Measurements from ENCODE around the gene PAPPA2. TPM values are rescaled to one million over a fixed set of nuclear protein-coding genes. Genes with fewer than 3 reads are reported as not detected.
"Not testable (repeated sequence)": the region's sequence is repeated elsewhere in the genome, so short reads cannot be mapped to it uniquely, and the experiment has no call there.

PAPPA2 gene
- total RNA-seq, 1 donor: 5.8 TPM

DNA sequence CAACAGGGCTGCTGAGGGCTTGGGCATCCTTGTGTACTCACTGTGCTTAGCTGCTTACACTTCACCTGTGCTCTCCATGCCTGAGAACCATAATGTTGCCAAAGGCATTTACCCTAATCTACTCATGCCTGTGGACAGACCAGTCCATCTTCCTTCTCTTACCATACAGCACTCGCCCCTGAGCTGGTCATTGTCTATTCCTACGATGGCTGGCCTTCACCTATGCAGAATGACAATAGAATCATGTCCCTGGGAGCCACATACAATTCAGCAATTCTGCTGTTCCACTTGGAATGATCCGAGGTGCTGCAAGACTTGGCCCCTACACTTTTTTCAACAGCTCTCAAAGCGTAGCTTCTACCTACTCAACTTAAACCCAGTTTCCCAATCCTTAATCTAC is 96.5 kb downstream of the PAPPA2 start:
- peaks cover 4% of the 10 kb centered on the region for H3K4me1 ChIP-seq (ENCODE audit: insufficient read depth, low read length)
- H3K27me3 ChIP-seq (ENCODE audit: insufficient read depth, low read length): no peaks in the 10 kb centered on the region
- H3K9me3 ChIP-seq (ENCODE audit: low read depth, low read length): no peaks in the 10 kb centered on the region
- H3K4me2 ChIP-seq (ENCODE audit: insufficient read depth, low read length): no peak overlapping the region
- no peaks in the 10 kb centered on the region for H3K36me3 ChIP-seq (ENCODE audit: insufficient read depth, low read length)
- DNase-seq (ENCODE audit: insufficient read length, low spot score, missing footprints): no peak
- no peak overlapping the region for H2AFZ ChIP-seq (ENCODE audit: low read length)
- no peaks in the 10 kb centered on the region for H3K79me2 ChIP-seq (ENCODE audit: insufficient read depth, low read length)
- no peak for TF ChIP-seq CTCF (IDR thresholded peaks at IDR 0.05; ENCODE audit: extremely low read depth, low read depth, low read length)
- H3K4me3 ChIP-seq (ENCODE audit: insufficient read depth, low read length): no peak overlapping the region
- no peaks in the 10 kb centered on the region for H4K20me1 ChIP-seq (ENCODE audit: insufficient read depth, low read length)
- H3K27ac ChIP-seq (ENCODE audit: low read depth, low read length): no peak overlapping the region

DNA sequence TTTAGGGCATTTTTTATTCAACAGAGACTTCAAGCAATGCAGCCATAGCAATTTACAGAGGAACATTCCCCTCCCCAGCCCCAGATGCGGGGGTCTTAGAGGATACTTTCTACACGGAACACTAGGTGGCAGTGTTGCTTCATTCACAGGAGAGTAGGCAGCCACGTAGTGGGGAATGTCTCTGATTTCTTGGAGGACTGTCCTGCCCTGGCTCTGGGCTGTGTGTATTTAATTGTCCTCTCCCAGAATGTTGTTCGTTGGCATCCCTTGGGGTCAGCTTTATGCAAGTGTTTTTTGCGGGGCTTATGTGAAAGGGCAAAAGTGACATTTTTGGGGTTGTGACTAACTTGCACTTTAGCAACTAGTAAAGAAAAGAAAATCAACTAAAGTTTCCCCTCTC is 96.9 kb downstream of the PAPPA2 start:
- H3K36me3 ChIP-seq (ENCODE audit: insufficient read depth, low read length): no peaks in the 10 kb centered on the region
- H3K27ac ChIP-seq (ENCODE audit: low read depth, low read length): no peak overlapping the region
- peak overlapping the region; percentile 24 for H2AFZ ChIP-seq (ENCODE audit: low read length)
- H3K79me2 ChIP-seq (ENCODE audit: insufficient read depth, low read length): no peaks in the 10 kb centered on the region
- no peaks in the 10 kb centered on the region for H3K27me3 ChIP-seq (ENCODE audit: insufficient read depth, low read length)
- H4K20me1 ChIP-seq (ENCODE audit: insufficient read depth, low read length): no peaks in the 10 kb centered on the region
- TF ChIP-seq CTCF (IDR thresholded peaks at IDR 0.05; ENCODE audit: extremely low read depth, low read depth, low read length): peak; percentile 82
- peak overlapping the region; percentile 26 for H3K4me2 ChIP-seq (ENCODE audit: insufficient read depth, low read length)
- DNase-seq (ENCODE audit: insufficient read length, low spot score, missing footprints): peak; percentile 85
- peaks cover 4% of the 10 kb centered on the region for H3K4me1 ChIP-seq (ENCODE audit: insufficient read depth, low read length)
- no peaks in the 10 kb centered on the region for H3K9me3 ChIP-seq (ENCODE audit: low read depth, low read length)
- H3K4me3 ChIP-seq (ENCODE audit: insufficient read depth, low read length): no peak overlapping the region

GRCh38 chr1:176560681-176561080 is 97.7 kb downstream of the PAPPA2 start:
- H3K4me1 ChIP-seq (ENCODE audit: insufficient read depth, low read length): peaks cover 6% of the 10 kb centered on the region
- H4K20me1 ChIP-seq (ENCODE audit: insufficient read depth, low read length): no peaks in the 10 kb centered on the region
- no peak for DNase-seq (ENCODE audit: insufficient read length, low spot score, missing footprints)
- no peak overlapping the region for H3K4me2 ChIP-seq (ENCODE audit: insufficient read depth, low read length)
- H3K27ac ChIP-seq (ENCODE audit: low read depth, low read length): no peak overlapping the region
- TF ChIP-seq CTCF (IDR thresholded peaks at IDR 0.05; ENCODE audit: extremely low read depth, low read depth, low read length): no peak
- no peaks in the 10 kb centered on the region for H3K36me3 ChIP-seq (ENCODE audit: insufficient read depth, low read length)
- H3K79me2 ChIP-seq (ENCODE audit: insufficient read depth, low read length): no peaks in the 10 kb centered on the region
- no peaks in the 10 kb centered on the region for H3K9me3 ChIP-seq (ENCODE audit: low read depth, low read length)
- H2AFZ ChIP-seq (ENCODE audit: low read length): no peak overlapping the region
- no peak overlapping the region for H3K4me3 ChIP-seq (ENCODE audit: insufficient read depth, low read length)
- no peaks in the 10 kb centered on the region for H3K27me3 ChIP-seq (ENCODE audit: insufficient read depth, low read length)

DNA sequence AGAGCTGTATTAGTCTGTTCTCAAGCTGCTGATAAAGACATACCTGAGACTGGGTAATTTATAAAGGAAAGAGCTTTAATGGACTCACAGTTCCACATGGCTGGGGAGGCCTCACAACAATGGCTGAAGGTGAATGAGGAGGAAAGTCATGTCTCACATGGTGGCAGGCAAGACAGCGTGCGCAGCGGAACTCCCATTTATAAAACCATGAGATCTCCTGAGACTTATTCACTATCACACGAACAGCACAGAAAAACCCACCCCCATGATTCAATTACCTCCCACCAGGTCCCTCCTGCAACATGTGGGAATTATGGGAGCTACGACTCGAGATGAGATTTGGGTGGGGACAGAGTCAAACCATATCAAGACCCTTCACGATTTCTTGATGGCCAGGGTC is 98.8 kb downstream of the PAPPA2 start:
- H4K20me1 ChIP-seq (ENCODE audit: insufficient read depth, low read length); H3K4me2 ChIP-seq (ENCODE audit: insufficient read depth, low read length); DNase-seq (ENCODE audit: insufficient read length, low spot score, missing footprints): not testable (repeated sequence)

More for the DNA sequence above, 98.8 kb downstream of the PAPPA2 start:
- not testable (repeated sequence) for H3K9me3 ChIP-seq (ENCODE audit: low read depth, low read length); H3K4me3 ChIP-seq (ENCODE audit: insufficient read depth, low read length); H3K79me2 ChIP-seq (ENCODE audit: insufficient read depth, low read length); H3K27me3 ChIP-seq (ENCODE audit: insufficient read depth, low read length); H3K27ac ChIP-seq (ENCODE audit: low read depth, low read length); H3K36me3 ChIP-seq (ENCODE audit: insufficient read depth, low read length); H2AFZ ChIP-seq (ENCODE audit: low read length)
- peaks cover 17% of the 10 kb centered on the region for H3K4me1 ChIP-seq (ENCODE audit: insufficient read depth, low read length)
